ENCODE results near the gene BROX. TPM values are rescaled to one million over a fixed set of nuclear protein-coding genes. Genes with fewer than 3 reads are reported as not detected.

Gene BROX
- total RNA-seq, 1 experiment from 2014 or later: 49.8 TPM

- Histone ChIP-seq H3K27me3 (ENCODE audit: control insufficient read depth, insufficient read depth, low read length) (no peaks in the 10 kb centered on the region), H3K36me3 (ENCODE audit: control insufficient read depth, insufficient read depth, low read length) (peaks cover 10% of the 10 kb centered on the region), H3K27ac (ENCODE audit: low read length) (no peak overlapping the region), H3K4me1 (ENCODE audit: control insufficient read depth, insufficient read depth, low read length) (no peaks in the 10 kb centered on the region), H3K9me3 (ENCODE audit: control insufficient read depth, insufficient read depth, low read depth, low read length) (peaks cover 10% of the 10 kb centered on the region; the same call in 1 of the 2 replicates), H3K4me3 (ENCODE audit: low read depth in 2 of 2, low read length in 2 of 2) (no peak overlapping the region)
- ChIA-PET POLR2A (no interaction called here), CTCF (no interaction called here)
- in situ Hi-C loops (cut with HindIII; ENCODE audit: low pct_unique_long_range_greater_than_20kb, low sequenced_read_pairs) (no loop called here), intact Hi-C loops (cut with micrococcal nuclease; ENCODE audit: unreplicated experiment) (no loop called here)
- no TSS peak for BruUV-seq (replicated peaks)
- DNase-seq (ENCODE audit: low read depth, low spot score) (no peak), ATAC-seq (no peak)
- TF ChIP-seq, protein P1, sequence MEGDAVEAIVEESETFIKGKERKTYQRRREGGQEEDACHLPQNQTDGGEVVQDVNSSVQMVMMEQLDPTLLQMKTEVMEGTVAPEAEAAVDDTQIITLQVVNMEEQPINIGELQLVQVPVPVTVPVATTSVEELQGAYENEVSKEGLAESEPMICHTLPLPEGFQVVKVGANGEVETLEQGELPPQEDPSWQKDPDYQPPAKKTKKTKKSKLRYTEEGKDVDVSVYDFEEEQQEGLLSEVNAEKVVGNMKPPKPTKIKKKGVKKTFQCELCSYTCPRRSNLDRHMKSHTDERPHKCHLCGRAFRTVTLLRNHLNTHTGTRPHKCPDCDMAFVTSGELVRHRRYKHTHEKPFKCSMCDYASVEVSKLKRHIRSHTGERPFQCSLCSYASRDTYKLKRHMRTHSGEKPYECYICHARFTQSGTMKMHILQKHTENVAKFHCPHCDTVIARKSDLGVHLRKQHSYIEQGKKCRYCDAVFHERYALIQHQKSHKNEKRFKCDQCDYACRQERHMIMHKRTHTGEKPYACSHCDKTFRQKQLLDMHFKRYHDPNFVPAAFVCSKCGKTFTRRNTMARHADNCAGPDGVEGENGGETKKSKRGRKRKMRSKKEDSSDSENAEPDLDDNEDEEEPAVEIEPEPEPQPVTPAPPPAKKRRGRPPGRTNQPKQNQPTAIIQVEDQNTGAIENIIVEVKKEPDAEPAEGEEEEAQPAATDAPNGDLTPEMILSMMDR (IDR thresholded peaks at IDR 0.05): no peak
- TF ChIP-seq SIN3A (IDR thresholded peaks at IDR 0.05; ENCODE audit: borderline replicate concordance, insufficient read depth, low read depth, low read length) (no peak), REST (IDR thresholded peaks at IDR 0.05; ENCODE audit: insufficient read depth in 1 of 2, low read depth in 2 of 2, low read length in 1 of 2) (no peak), POLR2AphosphoS5 (IDR thresholded peaks at IDR 0.05; ENCODE audit: low read depth, low read length) (no peak), TCF7L2 (IDR thresholded peaks at IDR 0.05; ENCODE audit: low read depth, low read length) (no peak)
These were observed 8.1 kb upstream of the BROX start for GRCh38 chr1:222704260-222704659.

GRCh38 chr1:222706815-222707214 is 5.5 kb upstream of the BROX start:
- Histone ChIP-seq H3K36me3 (ENCODE audit: control insufficient read depth, insufficient read depth, low read length) (peaks cover 5% of the 10 kb centered on the region), H3K4me3 (ENCODE audit: low read depth in 2 of 2, low read length in 2 of 2) (no peak overlapping the region)
- intact Hi-C loops (cut with micrococcal nuclease; ENCODE audit: unreplicated experiment): no loop called here

More at GRCh38 chr1:222706815-222707214, 5.5 kb upstream of the BROX start:
- no TSS peak for BruUV-seq (replicated peaks)
- Histone ChIP-seq H3K9me3 (ENCODE audit: control insufficient read depth, insufficient read depth, low read depth, low read length) (peaks cover 10% of the 10 kb centered on the region; the same call in 1 of the 2 replicates), H3K4me1 (ENCODE audit: control insufficient read depth, insufficient read depth, low read length) (peaks cover 9% of the 10 kb centered on the region), H3K27me3 (ENCODE audit: control insufficient read depth, insufficient read depth, low read length) (no peaks in the 10 kb centered on the region), H3K27ac (ENCODE audit: low read length) (no peak overlapping the region)
- TF ChIP-seq SIN3A (IDR thresholded peaks at IDR 0.05; ENCODE audit: borderline replicate concordance, insufficient read depth, low read depth, low read length): no peak
- TF ChIP-seq, protein P1 (IDR thresholded peaks at IDR 0.05): no peak
- TF ChIP-seq REST (IDR thresholded peaks at IDR 0.05; ENCODE audit: insufficient read depth in 1 of 2, low read depth in 2 of 2, low read length in 1 of 2): no peak
- no peak for TF ChIP-seq TCF7L2 (IDR thresholded peaks at IDR 0.05; ENCODE audit: low read depth, low read length)
- no peak for TF ChIP-seq POLR2AphosphoS5 (IDR thresholded peaks at IDR 0.05; ENCODE audit: low read depth, low read length)
- DNase-seq (ENCODE audit: low read depth, low spot score): no peak
- ATAC-seq: no peak
- ChIA-PET CTCF (no interaction called here), POLR2A (no interaction called here)
- in situ Hi-C loops (cut with HindIII; ENCODE audit: low pct_unique_long_range_greater_than_20kb, low sequenced_read_pairs): no loop called here
